HS-5 (cell line): Measurements from ENCODE around the gene ASB7.

ENCODE experiments used
- DNase-seq: peaks from one replicate; pipeline ENCODE4 v3.0.0-alpha.2; 2012; ENCODE audit warnings: low read depth

ASB7 gene

GRCh38 chr15:100597862-100598261 lies 4.5 kb upstream of the ASB7 start:
- DNase-seq = no peak

GRCh38 chr15:100598655-100599054 lies 3.7 kb upstream of the ASB7 start:
- no peak for DNase-seq

GRCh38 chr15:100601163-100601562 lies 1.2 kb upstream of the ASB7 start:
- peak; percentile 9 for DNase-seq

GRCh38 chr15:100601617-100602063 lies 749 bp upstream of the ASB7 start:
- DNase-seq = no peak

- DNase-seq = peak; percentile 3
Measured at GRCh38 chr15:100602823-100603393, 519 bp downstream of the ASB7 start.

GRCh38 chr15:100612539-100612938 lies 10.2 kb downstream of the ASB7 start:
- no peak for DNase-seq

- DNase-seq = no peak
Measured at GRCh38 chr15:100613208-100613607, 10.8 kb downstream of the ASB7 start.

GRCh38 chr15:100614336-100614735 lies 11.9 kb downstream of the ASB7 start:
- DNase-seq = no peak

- no peak for DNase-seq
Measured at GRCh38 chr15:100614918-100615317, 12.5 kb downstream of the ASB7 start.

GRCh38 chr15:100615801-100616200 lies 13.4 kb downstream of the ASB7 start:
- DNase-seq = no peak

- no peak for DNase-seq
Measured at GRCh38 chr15:100616700-100617099, 14.3 kb downstream of the ASB7 start.

GRCh38 chr15:100623301-100623700 lies 20.9 kb downstream of the ASB7 start:
- DNase-seq = peak; percentile 30

- DNase-seq = peak; percentile 65
Measured at GRCh38 chr15:100627789-100628395, 25.5 kb downstream of the ASB7 start.

GRCh38 chr15:100628746-100629145 lies 26.4 kb downstream of the ASB7 start:
- no peak for DNase-seq

- no peak for DNase-seq
Measured at GRCh38 chr15:100631831-100632230, 29.4 kb downstream of the ASB7 start.

GRCh38 chr15:100633763-100634075 lies 31.3 kb downstream of the ASB7 start:
- no peak for DNase-seq

GRCh38 chr15:100635406-100636071 lies 33.1 kb downstream of the ASB7 start:
- DNase-seq = no peak

GRCh38 chr15:100638177-100638730 lies 35.9 kb downstream of the ASB7 start:
- DNase-seq = no peak

GRCh38 chr15:100642213-100642949 lies 40.0 kb downstream of the ASB7 start:
- DNase-seq = no peak

- no peak for DNase-seq
Measured at GRCh38 chr15:100642950-100643338, 40.6 kb downstream of the ASB7 start.

GRCh38 chr15:100645671-100646070 lies 43.3 kb downstream of the ASB7 start:
- DNase-seq = no peak

- no peak for DNase-seq
Measured at GRCh38 chr15:100648951-100649350, 46.6 kb downstream of the ASB7 start.

GRCh38 chr15:100650685-100651084 lies 48.3 kb downstream of the ASB7 start:
- no peak for DNase-seq
